ENCODE results near the gene SPINK13. TPM values are rescaled to one million over a fixed set of nuclear protein-coding genes. Genes with fewer than 3 reads are reported as not detected.

The SPINK13 gene
- total RNA-seq, 1 experiment from 2014 or later, result not detected

- ChIA-PET POLR2A (no interaction called here), CTCF (interaction anchor here (0.7 to 1.7 kb wide), 7 partner anchors 9 to 440 kb away, joined by 3 to 12 read pairs (median 5); no protein-coding TSS in a partner anchor)
- BruUV-seq (replicated peaks), result no TSS peak
- peak; percentile 52 to 54 for TF ChIP-seq CTCF (IDR thresholded peaks at IDR 0.05; ENCODE audit: insufficient read depth in 1 of 2, low read depth in 1 of 2, low read length in 1 of 2, severe bottlenecking in 1 of 2, unreplicated experiment in 1 of 2)
- Histone ChIP-seq H3K9me3 (no peaks in the 10 kb centered on the region), H3K4me3 (ENCODE audit: low read depth, low read length) (no peak overlapping the region), H3K27me3 (replicated peaks; ENCODE audit: control insufficient read depth, insufficient read depth, low read length) (no peaks in the 10 kb centered on the region), H3K36me3 (ENCODE audit: control insufficient read depth, insufficient read depth, low read length) (no peaks in the 10 kb centered on the region), H3K4me1 (no peaks in the 10 kb centered on the region)
- intact Hi-C loops (cut with micrococcal nuclease; ENCODE audit: unreplicated experiment), result loop anchor here (1.0 to 5.0 kb wide), 3 partner anchors 84 to 440 kb away; no protein-coding TSS in a partner anchor
- DNase-seq, result peak in 1 of 2 experiments; percentile 19
- peaks cover 8% of the 10 kb centered on the region for H3K27me3 Mint-ChIP-seq (ENCODE audit: insufficient read depth, unreplicated experiment)
- H3K36me3 Mint-ChIP-seq (ENCODE audit: insufficient read depth, unreplicated experiment), result no peaks in the 10 kb centered on the region
- no peak overlapping the region for H3K4me3 Mint-ChIP-seq (ENCODE audit: unreplicated experiment)
- no peaks in the 10 kb centered on the region for H3K9me3 Mint-ChIP-seq (ENCODE audit: unreplicated experiment)
- no peaks in the 10 kb centered on the region for H3K4me1 Mint-ChIP-seq (ENCODE audit: low read depth, unreplicated experiment)
- no peak overlapping the region for H3K27ac Mint-ChIP-seq (ENCODE audit: unreplicated experiment)
These were observed 21.9 kb downstream of the SPINK13 start for GRCh38 chr5:148290271-148291195.

GRCh38 chr5:148297731-148298130 is 29.1 kb downstream of the SPINK13 start:
- Mint-ChIP-seq H3K36me3 (ENCODE audit: insufficient read depth, unreplicated experiment) (no peaks in the 10 kb centered on the region), H3K4me3 (ENCODE audit: unreplicated experiment) (no peak overlapping the region), H3K9me3 (ENCODE audit: unreplicated experiment) (no peaks in the 10 kb centered on the region), H3K27ac (ENCODE audit: unreplicated experiment) (no peak overlapping the region), H3K4me1 (ENCODE audit: low read depth, unreplicated experiment) (no peaks in the 10 kb centered on the region), H3K27me3 (ENCODE audit: insufficient read depth, unreplicated experiment) (peaks cover 4% of the 10 kb centered on the region)
- CTCF ChIA-PET, result interaction anchor here (0.6 kb wide), 1 partner anchor 251 kb away, joined by 4 read pairs; no protein-coding TSS in a partner anchor
- Histone ChIP-seq H3K36me3 (ENCODE audit: control insufficient read depth, insufficient read depth, low read length) (no peaks in the 10 kb centered on the region), H3K4me1 (no peaks in the 10 kb centered on the region), H3K4me3 (ENCODE audit: low read depth, low read length) (no peak overlapping the region), H3K27me3 (replicated peaks; ENCODE audit: control insufficient read depth, insufficient read depth, low read length) (no peaks in the 10 kb centered on the region), H3K9me3 (no peaks in the 10 kb centered on the region)
- POLR2A ChIA-PET, result no interaction called here
- intact Hi-C loops (cut with micrococcal nuclease; ENCODE audit: unreplicated experiment), result no loop called here
- BruUV-seq (replicated peaks), result no TSS peak
- DNase-seq, result no peak
- TF ChIP-seq CTCF (IDR thresholded peaks at IDR 0.05; ENCODE audit: insufficient read depth in 1 of 2, low read depth in 1 of 2, low read length in 1 of 2, severe bottlenecking in 1 of 2, unreplicated experiment in 1 of 2), result no peak

GRCh38 chr5:148306446-148306845 is 37.9 kb downstream of the SPINK13 start:
- CTCF ChIA-PET, result interaction anchor here (0.9 to 1.0 kb wide), 2 partner anchors 16 to 45 kb away, joined by 3 to 5 read pairs; no protein-coding TSS in a partner anchor
- no peaks in the 10 kb centered on the region; the same call in 1 of the 2 replicates for H3K9me3 ChIP-seq

More at GRCh38 chr5:148306446-148306845, 37.9 kb downstream of the SPINK13 start:
- Histone ChIP-seq H3K4me3 (ENCODE audit: low read depth, low read length) (no peak overlapping the region), H3K27me3 (replicated peaks; ENCODE audit: control insufficient read depth, insufficient read depth, low read length) (no peaks in the 10 kb centered on the region), H3K4me1 (no peaks in the 10 kb centered on the region), H3K36me3 (ENCODE audit: control insufficient read depth, insufficient read depth, low read length) (no peaks in the 10 kb centered on the region)
- intact Hi-C loops (cut with micrococcal nuclease; ENCODE audit: unreplicated experiment), result loop anchor here (1.0 kb wide), 1 partner anchor 127 kb away; no protein-coding TSS in a partner anchor
- Mint-ChIP-seq H3K9me3 (ENCODE audit: unreplicated experiment) (peaks cover 19% of the 10 kb centered on the region), H3K36me3 (ENCODE audit: insufficient read depth, unreplicated experiment) (no peaks in the 10 kb centered on the region), H3K27me3 (ENCODE audit: insufficient read depth, unreplicated experiment) (peaks cover 9% of the 10 kb centered on the region), H3K4me3 (ENCODE audit: unreplicated experiment) (no peak overlapping the region), H3K27ac (ENCODE audit: unreplicated experiment) (no peak overlapping the region), H3K4me1 (ENCODE audit: low read depth, unreplicated experiment) (no peaks in the 10 kb centered on the region)
- POLR2A ChIA-PET, result no interaction called here
- DNase-seq, result no peak
- no peak for TF ChIP-seq CTCF (IDR thresholded peaks at IDR 0.05; ENCODE audit: insufficient read depth in 1 of 2, low read depth in 1 of 2, low read length in 1 of 2, severe bottlenecking in 1 of 2, unreplicated experiment in 1 of 2)
- no TSS peak for BruUV-seq (replicated peaks)

All from Caco-2 (cell line).